Endothelial cell of umbilical vein (primary cell): ENCODE measurements around the gene TBC1D4.

Experiments used
- CTCF ChIP-seq, 2 donors: IDR thresholded peaks; 1 replicate in 1 of 2; 2 replicates in 1 of 2; pipeline ENCODE4 v1.5.1; 2011; ENCODE audit warnings: low read length in 2 of 2, mild to moderate bottlenecking in 2 of 2, moderate library complexity in 2 of 2, control low read depth in 1 of 2, inconsistent platforms in 1 of 2, low read depth in 1 of 2; ENCODE audit not compliant: insufficient read depth in 1 of 2; ENCODE audit errors: extremely low read depth in 1 of 2
- EZH2 ChIP-seq: IDR thresholded peaks from 2 replicates; pipeline ENCODE4 v1.6.1; 2012; ENCODE audit warnings: borderline replicate concordance, low read depth, mild to moderate bottlenecking, moderate library complexity, low read length, inconsistent platforms; ENCODE audit not compliant: severe bottlenecking
- FOS ChIP-seq: IDR thresholded peaks from 2 replicates; pipeline ENCODE4 v1.6.1; 2011; ENCODE audit warnings: mild to moderate bottlenecking, low read length, moderate library complexity, borderline replicate concordance; ENCODE audit not compliant: insufficient read depth
- JUN ChIP-seq: IDR thresholded peaks from 2 replicates; pipeline ENCODE4 v1.6.1; 2011; ENCODE audit warnings: borderline replicate concordance, low read depth; ENCODE audit not compliant: insufficient read length, insufficient read depth
- MAX ChIP-seq: IDR thresholded peaks from 2 replicates; pipeline ENCODE4 v1.6.1; 2011; ENCODE audit not compliant: insufficient read depth, insufficient read length
- POLR2AphosphoS5 ChIP-seq: IDR thresholded peaks from 2 replicates; pipeline ENCODE4 v1.6.1; 2012; ENCODE audit warnings: low read depth, mild to moderate bottlenecking, control low read depth, low read length, moderate library complexity; ENCODE audit not compliant: insufficient read depth

- TF ChIP-seq POLR2AphosphoS5 = no peak
- TF ChIP-seq CTCF (IDR thresholded peaks at IDR 0.05; ENCODE audit: extremely low read depth in 1 of 2, insufficient read depth in 1 of 2, low read depth in 1 of 2, low read length in 2 of 2) = no peak
- TF ChIP-seq JUN = no peak
- TF ChIP-seq FOS = no peak
- no peak for TF ChIP-seq EZH2
- no peak for TF ChIP-seq MAX
Measured at GRCh38 chr13:75307370-75307949, 174.5 kb downstream of the TBC1D4 start.
